ENCODE data around the gene TBXAS1. TPM values are rescaled to one million over a fixed set of nuclear protein-coding genes. Genes with fewer than 3 reads are reported as not detected.

TBXAS1 gene
- total RNA-seq, 1 donor from 2014 or later: 3.8 TPM

DNA sequence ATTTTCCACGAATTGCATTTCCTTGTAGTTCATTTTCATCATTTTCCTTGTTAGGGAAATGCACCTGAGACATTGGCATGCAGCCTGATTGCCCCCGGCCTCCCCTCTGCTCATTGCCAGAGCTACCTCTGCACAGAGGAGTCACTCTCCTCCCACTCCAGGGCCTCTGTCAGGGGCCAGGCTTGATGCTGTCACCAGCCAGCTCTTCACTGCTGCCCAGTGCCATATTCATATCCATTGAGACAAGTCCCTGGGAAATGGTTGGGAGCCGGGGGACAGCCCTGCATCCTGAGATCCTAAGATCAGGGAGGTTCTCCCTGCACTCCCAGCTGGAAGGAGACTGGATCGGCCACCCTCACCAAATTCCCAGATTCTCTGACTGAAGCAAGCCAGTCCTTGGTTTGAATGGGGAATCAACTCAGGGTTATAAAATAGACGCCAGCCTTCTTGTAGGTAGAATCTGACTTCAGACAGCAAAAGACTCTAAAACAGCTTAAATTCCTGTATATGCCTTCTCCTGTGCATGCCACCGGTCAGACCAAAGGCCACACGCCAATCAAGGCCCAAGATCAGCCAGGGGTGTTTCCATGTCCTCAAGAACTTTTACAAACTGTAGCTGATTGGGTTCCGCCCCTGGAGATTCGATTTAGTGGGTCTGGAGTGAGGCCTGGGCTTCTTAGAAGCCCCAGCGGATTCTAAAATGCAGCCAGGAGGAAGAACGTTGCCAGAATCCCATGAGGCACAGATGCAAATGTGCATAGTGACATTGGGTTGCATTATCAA, 147.2 kb downstream of the TBXAS1 start:
- Histone ChIP-seq H3K9me3 (no peaks in the 10 kb centered on the region), H3K4me3 (no peak overlapping the region), H3K4me1 (no peaks in the 10 kb centered on the region)

DNA sequence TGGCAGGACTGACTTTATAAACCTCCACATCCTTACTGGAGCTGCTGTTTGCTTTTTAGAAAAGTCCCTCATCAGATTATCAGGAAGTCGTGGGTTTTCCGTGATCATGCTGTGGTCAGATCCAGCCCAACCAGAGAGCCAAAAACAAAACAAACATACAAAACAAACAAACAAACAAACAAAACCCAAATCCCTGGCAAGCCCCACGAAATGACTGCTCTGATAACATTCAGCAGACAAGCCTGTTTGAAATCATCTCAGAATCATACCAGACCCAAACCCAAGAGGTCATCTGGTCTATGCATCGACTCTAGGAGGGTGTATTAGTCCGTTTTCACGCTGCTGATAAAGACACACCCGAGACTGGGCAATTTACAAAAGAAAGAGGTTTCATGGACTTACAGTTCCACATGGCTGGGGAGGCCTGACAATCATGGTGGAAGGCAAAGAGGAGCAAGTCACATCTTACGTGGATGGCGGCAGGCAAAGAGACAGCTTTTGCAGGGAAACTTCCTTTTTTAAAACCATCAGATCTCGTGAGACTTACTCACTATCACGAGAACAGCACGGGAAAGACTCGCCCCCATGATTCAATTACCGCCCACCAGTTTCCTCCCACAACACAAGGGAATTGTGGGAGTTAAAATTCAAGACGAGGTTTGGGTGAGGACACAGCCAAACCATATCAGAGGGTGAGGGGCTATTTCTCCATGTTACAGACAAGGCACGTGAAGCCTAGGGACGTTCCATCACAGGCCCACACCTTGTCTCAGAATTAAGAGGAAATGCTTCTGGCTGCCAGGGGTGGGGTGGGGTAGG, 148.0 kb downstream of the TBXAS1 start:
- Histone ChIP-seq H3K36me3 (no peaks in the 10 kb centered on the region), H3K27me3 (no peaks in the 10 kb centered on the region), H3K4me1 (no peaks in the 10 kb centered on the region), H3K4me3 (no peak overlapping the region), H3K9me3 (no peaks in the 10 kb centered on the region), H3K27ac (no peak overlapping the region)
- intact Hi-C loops (cut with DNase I): no loop called here
- peak in 1 of 2 donors; percentile 30 for DNase-seq (ENCODE audit: low spot score in 2 of 2)
- TF ChIP-seq, protein P1, sequence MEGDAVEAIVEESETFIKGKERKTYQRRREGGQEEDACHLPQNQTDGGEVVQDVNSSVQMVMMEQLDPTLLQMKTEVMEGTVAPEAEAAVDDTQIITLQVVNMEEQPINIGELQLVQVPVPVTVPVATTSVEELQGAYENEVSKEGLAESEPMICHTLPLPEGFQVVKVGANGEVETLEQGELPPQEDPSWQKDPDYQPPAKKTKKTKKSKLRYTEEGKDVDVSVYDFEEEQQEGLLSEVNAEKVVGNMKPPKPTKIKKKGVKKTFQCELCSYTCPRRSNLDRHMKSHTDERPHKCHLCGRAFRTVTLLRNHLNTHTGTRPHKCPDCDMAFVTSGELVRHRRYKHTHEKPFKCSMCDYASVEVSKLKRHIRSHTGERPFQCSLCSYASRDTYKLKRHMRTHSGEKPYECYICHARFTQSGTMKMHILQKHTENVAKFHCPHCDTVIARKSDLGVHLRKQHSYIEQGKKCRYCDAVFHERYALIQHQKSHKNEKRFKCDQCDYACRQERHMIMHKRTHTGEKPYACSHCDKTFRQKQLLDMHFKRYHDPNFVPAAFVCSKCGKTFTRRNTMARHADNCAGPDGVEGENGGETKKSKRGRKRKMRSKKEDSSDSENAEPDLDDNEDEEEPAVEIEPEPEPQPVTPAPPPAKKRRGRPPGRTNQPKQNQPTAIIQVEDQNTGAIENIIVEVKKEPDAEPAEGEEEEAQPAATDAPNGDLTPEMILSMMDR (IDR thresholded peaks at IDR 0.05): no peak

More for the DNA sequence above, 147.2 kb downstream of the TBXAS1 start:
- TF ChIP-seq, protein P1 (IDR thresholded peaks at IDR 0.05): no peak
- Histone ChIP-seq H3K27me3 (no peaks in the 10 kb centered on the region), H3K36me3 (no peaks in the 10 kb centered on the region), H3K27ac (no peak overlapping the region)
- no peak for DNase-seq (ENCODE audit: low spot score in 2 of 2)
- intact Hi-C loops (cut with DNase I): no loop called here

DNA sequence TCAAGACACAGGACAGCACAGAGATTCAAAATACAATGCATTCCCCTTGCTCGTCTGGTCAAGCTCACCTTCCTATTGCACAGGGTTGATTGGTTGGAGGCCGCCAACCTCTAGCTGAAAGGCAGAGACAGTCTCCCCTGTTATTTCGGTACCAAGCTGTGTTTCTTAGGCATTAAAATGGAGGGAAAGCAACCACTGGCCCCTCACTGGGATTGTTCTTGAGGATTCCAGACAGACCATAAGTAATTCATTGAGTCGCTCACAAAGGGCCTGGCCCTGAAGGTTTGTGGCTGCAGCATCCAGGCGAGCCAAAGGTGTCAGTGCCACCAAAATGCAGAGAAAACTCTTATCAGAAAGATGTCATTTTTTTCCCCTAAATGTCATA, 152.4 kb downstream of the TBXAS1 start:
- intact Hi-C loops (cut with DNase I): no loop called here
- H3K36me3 ChIP-seq: no peaks in the 10 kb centered on the region
- no peaks in the 10 kb centered on the region for H3K9me3 ChIP-seq
- no peaks in the 10 kb centered on the region for H3K4me1 ChIP-seq
- H3K27me3 ChIP-seq: no peaks in the 10 kb centered on the region
- no peak overlapping the region for H3K27ac ChIP-seq
- TF ChIP-seq, protein P1 (IDR thresholded peaks at IDR 0.05): no peak
- H3K4me3 ChIP-seq: no peak overlapping the region
- DNase-seq (ENCODE audit: low spot score in 2 of 2): no peak

DNA sequence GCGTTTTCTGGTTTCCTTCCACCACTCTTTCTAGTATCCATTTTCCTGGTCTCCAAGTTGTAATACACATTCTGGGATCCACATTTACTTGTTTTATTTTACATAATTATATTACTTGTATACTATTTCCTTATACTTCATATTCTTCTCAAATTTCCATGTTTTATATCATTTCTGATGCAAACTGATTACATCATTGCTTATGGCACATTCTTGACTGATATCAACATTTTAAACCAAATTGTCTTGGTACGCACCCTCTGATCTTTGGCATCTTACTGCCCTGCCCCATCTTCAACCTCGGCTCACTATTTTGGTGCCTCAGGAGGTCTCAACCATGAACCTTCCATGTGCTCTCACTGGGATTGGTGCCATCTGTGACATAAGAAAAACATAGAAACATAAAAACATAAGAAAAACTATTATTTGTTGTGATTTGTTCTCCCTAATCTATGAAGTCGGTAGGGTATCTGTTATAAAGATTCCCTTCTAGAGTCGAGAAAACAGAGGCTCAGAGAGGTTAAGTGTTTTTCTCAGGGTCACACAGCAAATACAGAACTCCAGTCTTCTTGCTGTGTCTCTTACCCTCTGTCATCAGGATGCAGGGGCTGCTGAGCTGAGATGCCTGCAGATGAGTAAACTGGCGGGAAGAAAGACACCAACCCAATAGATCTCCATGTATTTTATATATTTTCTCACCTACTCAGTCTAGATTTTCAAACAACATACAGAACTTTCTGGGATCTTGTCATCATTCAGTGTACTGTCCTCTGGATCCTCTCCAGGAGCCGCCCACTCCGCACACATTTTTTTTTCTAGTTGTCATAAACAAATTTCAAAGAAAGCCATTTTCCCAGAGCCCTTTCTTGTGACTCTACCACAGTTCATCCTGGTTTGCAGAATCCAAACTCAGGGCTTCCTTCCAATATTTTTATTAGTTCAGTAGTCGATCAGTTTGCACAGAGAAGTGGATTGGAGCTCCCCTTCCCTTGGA, 154.2 kb downstream of the TBXAS1 start:
- DNase-seq (ENCODE audit: low spot score in 2 of 2): no peak
- Histone ChIP-seq H3K36me3 (no peaks in the 10 kb centered on the region), H3K4me1 (no peaks in the 10 kb centered on the region), H3K4me3 (no peak overlapping the region), H3K27me3 (no peaks in the 10 kb centered on the region), H3K27ac (no peak overlapping the region), H3K9me3 (no peaks in the 10 kb centered on the region)
- intact Hi-C loops (cut with DNase I): no loop called here
- TF ChIP-seq, protein P1 (IDR thresholded peaks at IDR 0.05): no peak
